K562 (cell line): ENCODE data around the gene NKX2-2. TPM values are rescaled to one million over a fixed set of nuclear protein-coding genes. Genes with fewer than 3 reads are reported as not detected.

ENCODE experiments used
- E2F6 ChIP-seq, 2 experiments: IDR thresholded peaks; 2 replicates each; pipeline ENCODE4 v1.6.1; 2011; ENCODE audit warnings: borderline replicate concordance in 1 of 2, control low read depth in 1 of 2, low read depth in 1 of 2, low read length in 1 of 2, mild to moderate bottlenecking in 1 of 2, mixed read lengths in 1 of 2, moderate library complexity in 1 of 2; ENCODE audit not compliant: insufficient read depth in 1 of 2, insufficient read length in 1 of 2, poor library complexity in 1 of 2, severe bottlenecking in 1 of 2; ENCODE audit errors: extremely low read depth in 1 of 2
- E2F8 ChIP-seq: fragments of 450-650 bp; IDR thresholded peaks from 2 replicates; pipeline ENCODE4 v1.7.1; 2018; ENCODE audit warnings: mild to moderate bottlenecking, low read depth; ENCODE audit not compliant: partially characterized antibody
- EP400 ChIP-seq: fragments of 450-650 bp; IDR thresholded peaks from 2 replicates; pipeline ENCODE4 v1.6.1; 2017; ENCODE audit warnings: antibody characterized with exemption, mild to moderate bottlenecking, moderate library complexity
- MXI1 ChIP-seq: IDR thresholded peaks from 2 replicates; pipeline ENCODE4 v1.6.1; 2011; ENCODE audit warnings: low read depth, mild to moderate bottlenecking, improper control_type of control experiment, low read length
- NFE2L1 ChIP-seq: fragments of 450-650 bp; IDR thresholded peaks from 2 replicates; pipeline ENCODE4 v1.6.1; 2016; ENCODE audit warnings: missing genetic modification characterization, low read depth, mild to moderate bottlenecking, missing compliant biosample characterization, moderate library complexity, borderline replicate concordance
- NFIC ChIP-seq: fragments of 450-650 bp; IDR thresholded peaks from 2 replicates; pipeline ENCODE4 v1.6.1; 2017; ENCODE audit warnings: mild to moderate bottlenecking, inconsistent platforms
- RBFOX2 ChIP-seq: fragments of 200-400 bp; formaldehyde crosslinking; IDR thresholded peaks from 2 replicates; pipeline ENCODE4 v1.6.1; 2017; ENCODE audit warnings: low read depth, mild to moderate bottlenecking, low read length, moderate library complexity
- SMC3 ChIP-seq: conservative IDR thresholded peaks from 2 replicates; pipeline ENCODE4 v1.6.1; 2011; ENCODE audit warnings: low read depth, low read length, improper control_type of control experiment; ENCODE audit not compliant: insufficient read depth
- SRF ChIP-seq, 2 experiments: fragments of 250-450, 450-650 bp in 1 of 2; sonication (Bioruptor Pico) in 1 of 2; sonication (generic) in 1 of 2; formaldehyde crosslinking; IDR thresholded peaks; 2 replicates each; pipeline versions ENCODE4 v1.5.0 to v1.5.1; 2020 to 2022; ENCODE audit warnings: mild to moderate bottlenecking in 1 of 2, missing genetic modification reagents in 1 of 2
- polyA plus RNA-seq, 8 experiments: library from polyadenylated mRNA; depleted of rRNA in 4 of 8; stranded (reverse) in 5 of 8; unstranded in 3 of 8; fragments of >200 nt; fragmentation: Nextera tagmentation in 2 of 8; fragmentation: Illumina TruSeq in 1 of 8; extraction: Ambion mirVana in 2 of 8; extraction: Trizol in 1 of 8; gene quantifications; 2 replicates each; pipeline versions ENCODE4 v1.2.1 to v1.2.3, GENCODE V29; 2011 to 2014; ENCODE audit warnings: inconsistent platforms in 1 of 8, missing spikeins in 1 of 8
- total RNA-seq, 7 experiments: library from RNA; depleted of rRNA in 6 of 7; stranded (reverse); fragments of >200 nt in 6 of 7; fragmentation: Illumina TruSeq in 2 of 7; extraction: Trizol in 2 of 7; gene quantifications; 2 replicates each; pipeline versions ENCODE4 v1.2.1 to v1.2.3, GENCODE V29; 2011 to 2021; ENCODE audit warnings: low replicate concordance in 1 of 7
- TF ChIP-seq, protein P1 (sequence below): fragments of 450-650 bp; IDR thresholded peaks from 2 replicates; pipeline ENCODE4 v1.6.1; 2016; ENCODE audit warnings: mild to moderate bottlenecking, moderate library complexity

NKX2-2 gene
- total and polyA plus RNA-seq, 9 of the 15 experiments (the other 6 are each of a cell fraction or from before 2014, with no cell fraction given): 0.04 TPM; not detected in 8

GRCh38 chr20:21505810-21506530 lies 7.9 kb downstream of the NKX2-2 start (continued):
- TF ChIP-seq E2F6 (IDR thresholded peaks at IDR 0.05; ENCODE audit: borderline replicate concordance in 1 of 2, extremely low read depth in 1 of 2, insufficient read depth in 1 of 2, insufficient read length in 1 of 2, low read depth in 1 of 2, low read length in 1 of 2, poor library complexity in 1 of 2, severe bottlenecking in 1 of 2) (peak; percentile 72 to 84), NFIC (peak; percentile 6; the same call in 1 of the 2 replicates), EP400 (peak; percentile 35; the same call in 1 of the 2 replicates), MXI1 (no peak), SRF (CRISPR knock-in tag; IDR thresholded peaks at IDR 0.05) (no peak), SMC3 (peak; percentile 47; the same call in 1 of the 2 replicates), E2F8 (no peak), NFE2L1 (tag) (no peak), RBFOX2 (peak; percentile 43; the same call in 1 of the 2 replicates)
- TF ChIP-seq, protein P1, sequence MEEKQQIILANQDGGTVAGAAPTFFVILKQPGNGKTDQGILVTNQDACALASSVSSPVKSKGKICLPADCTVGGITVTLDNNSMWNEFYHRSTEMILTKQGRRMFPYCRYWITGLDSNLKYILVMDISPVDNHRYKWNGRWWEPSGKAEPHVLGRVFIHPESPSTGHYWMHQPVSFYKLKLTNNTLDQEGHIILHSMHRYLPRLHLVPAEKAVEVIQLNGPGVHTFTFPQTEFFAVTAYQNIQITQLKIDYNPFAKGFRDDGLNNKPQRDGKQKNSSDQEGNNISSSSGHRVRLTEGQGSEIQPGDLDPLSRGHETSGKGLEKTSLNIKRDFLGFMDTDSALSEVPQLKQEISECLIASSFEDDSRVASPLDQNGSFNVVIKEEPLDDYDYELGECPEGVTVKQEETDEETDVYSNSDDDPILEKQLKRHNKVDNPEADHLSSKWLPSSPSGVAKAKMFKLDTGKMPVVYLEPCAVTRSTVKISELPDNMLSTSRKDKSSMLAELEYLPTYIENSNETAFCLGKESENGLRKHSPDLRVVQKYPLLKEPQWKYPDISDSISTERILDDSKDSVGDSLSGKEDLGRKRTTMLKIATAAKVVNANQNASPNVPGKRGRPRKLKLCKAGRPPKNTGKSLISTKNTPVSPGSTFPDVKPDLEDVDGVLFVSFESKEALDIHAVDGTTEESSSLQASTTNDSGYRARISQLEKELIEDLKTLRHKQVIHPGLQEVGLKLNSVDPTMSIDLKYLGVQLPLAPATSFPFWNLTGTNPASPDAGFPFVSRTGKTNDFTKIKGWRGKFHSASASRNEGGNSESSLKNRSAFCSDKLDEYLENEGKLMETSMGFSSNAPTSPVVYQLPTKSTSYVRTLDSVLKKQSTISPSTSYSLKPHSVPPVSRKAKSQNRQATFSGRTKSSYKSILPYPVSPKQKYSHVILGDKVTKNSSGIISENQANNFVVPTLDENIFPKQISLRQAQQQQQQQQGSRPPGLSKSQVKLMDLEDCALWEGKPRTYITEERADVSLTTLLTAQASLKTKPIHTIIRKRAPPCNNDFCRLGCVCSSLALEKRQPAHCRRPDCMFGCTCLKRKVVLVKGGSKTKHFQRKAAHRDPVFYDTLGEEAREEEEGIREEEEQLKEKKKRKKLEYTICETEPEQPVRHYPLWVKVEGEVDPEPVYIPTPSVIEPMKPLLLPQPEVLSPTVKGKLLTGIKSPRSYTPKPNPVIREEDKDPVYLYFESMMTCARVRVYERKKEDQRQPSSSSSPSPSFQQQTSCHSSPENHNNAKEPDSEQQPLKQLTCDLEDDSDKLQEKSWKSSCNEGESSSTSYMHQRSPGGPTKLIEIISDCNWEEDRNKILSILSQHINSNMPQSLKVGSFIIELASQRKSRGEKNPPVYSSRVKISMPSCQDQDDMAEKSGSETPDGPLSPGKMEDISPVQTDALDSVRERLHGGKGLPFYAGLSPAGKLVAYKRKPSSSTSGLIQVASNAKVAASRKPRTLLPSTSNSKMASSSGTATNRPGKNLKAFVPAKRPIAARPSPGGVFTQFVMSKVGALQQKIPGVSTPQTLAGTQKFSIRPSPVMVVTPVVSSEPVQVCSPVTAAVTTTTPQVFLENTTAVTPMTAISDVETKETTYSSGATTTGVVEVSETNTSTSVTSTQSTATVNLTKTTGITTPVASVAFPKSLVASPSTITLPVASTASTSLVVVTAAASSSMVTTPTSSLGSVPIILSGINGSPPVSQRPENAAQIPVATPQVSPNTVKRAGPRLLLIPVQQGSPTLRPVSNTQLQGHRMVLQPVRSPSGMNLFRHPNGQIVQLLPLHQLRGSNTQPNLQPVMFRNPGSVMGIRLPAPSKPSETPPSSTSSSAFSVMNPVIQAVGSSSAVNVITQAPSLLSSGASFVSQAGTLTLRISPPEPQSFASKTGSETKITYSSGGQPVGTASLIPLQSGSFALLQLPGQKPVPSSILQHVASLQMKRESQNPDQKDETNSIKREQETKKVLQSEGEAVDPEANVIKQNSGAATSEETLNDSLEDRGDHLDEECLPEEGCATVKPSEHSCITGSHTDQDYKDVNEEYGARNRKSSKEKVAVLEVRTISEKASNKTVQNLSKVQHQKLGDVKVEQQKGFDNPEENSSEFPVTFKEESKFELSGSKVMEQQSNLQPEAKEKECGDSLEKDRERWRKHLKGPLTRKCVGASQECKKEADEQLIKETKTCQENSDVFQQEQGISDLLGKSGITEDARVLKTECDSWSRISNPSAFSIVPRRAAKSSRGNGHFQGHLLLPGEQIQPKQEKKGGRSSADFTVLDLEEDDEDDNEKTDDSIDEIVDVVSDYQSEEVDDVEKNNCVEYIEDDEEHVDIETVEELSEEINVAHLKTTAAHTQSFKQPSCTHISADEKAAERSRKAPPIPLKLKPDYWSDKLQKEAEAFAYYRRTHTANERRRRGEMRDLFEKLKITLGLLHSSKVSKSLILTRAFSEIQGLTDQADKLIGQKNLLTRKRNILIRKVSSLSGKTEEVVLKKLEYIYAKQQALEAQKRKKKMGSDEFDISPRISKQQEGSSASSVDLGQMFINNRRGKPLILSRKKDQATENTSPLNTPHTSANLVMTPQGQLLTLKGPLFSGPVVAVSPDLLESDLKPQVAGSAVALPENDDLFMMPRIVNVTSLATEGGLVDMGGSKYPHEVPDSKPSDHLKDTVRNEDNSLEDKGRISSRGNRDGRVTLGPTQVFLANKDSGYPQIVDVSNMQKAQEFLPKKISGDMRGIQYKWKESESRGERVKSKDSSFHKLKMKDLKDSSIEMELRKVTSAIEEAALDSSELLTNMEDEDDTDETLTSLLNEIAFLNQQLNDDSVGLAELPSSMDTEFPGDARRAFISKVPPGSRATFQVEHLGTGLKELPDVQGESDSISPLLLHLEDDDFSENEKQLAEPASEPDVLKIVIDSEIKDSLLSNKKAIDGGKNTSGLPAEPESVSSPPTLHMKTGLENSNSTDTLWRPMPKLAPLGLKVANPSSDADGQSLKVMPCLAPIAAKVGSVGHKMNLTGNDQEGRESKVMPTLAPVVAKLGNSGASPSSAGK: peak; percentile 76
